ENCODE measurements around the gene GPX2. TPM values are rescaled to one million over a fixed set of nuclear protein-coding genes. Genes with fewer than 3 reads are reported as not detected.
A peak's percentile ranks its signal among the peaks of the same experiment; 100 is the strongest.

Gene GPX2
- total and polyA plus RNA-seq, 10 of the 15 experiments (the other 5 are each of a cell fraction or from before 2014, with no cell fraction given), result not detected

GRCh38 chr14:64929014-64929359 lies 13.6 kb downstream of the GPX2 start:
- intact Hi-C loops (cut with micrococcal nuclease; ENCODE audit: unreplicated experiment), result no loop called here
- CTCF ChIA-PET, result no interaction called here
- Histone ChIP-seq H3K9ac (ENCODE audit: control insufficient read depth, insufficient read depth, low read length) (no peak overlapping the region), H3K27ac (ENCODE audit: control insufficient read depth, insufficient read depth) (peak overlapping the region; percentile 57), H3K4me3 (no peak overlapping the region), H3K27me3 (replicated peaks in 1 of 2; ENCODE audit: control insufficient read depth in 2 of 2, insufficient read depth in 2 of 2, low read length in 1 of 2) (no peaks in the 10 kb centered on the region), H3K4me1 (ENCODE audit: control insufficient read depth, insufficient read depth, low read length) (peaks cover 17% of the 10 kb centered on the region), H4K20me1 (ENCODE audit: control insufficient read depth, insufficient read depth) (no peaks in the 10 kb centered on the region), H3K9me3 (replicated peaks; ENCODE audit: control insufficient read depth, insufficient read depth, low read length) (no peaks in the 10 kb centered on the region), H3K79me2 (ENCODE audit: control insufficient read depth, insufficient read depth, low read length) (no peaks in the 10 kb centered on the region; the same call in 1 of the 2 replicates), H3K36me3 (ENCODE audit: control insufficient read depth in 2 of 2, insufficient read depth in 2 of 2, low read length in 1 of 2) (peaks cover 2 to 33% of the 10 kb centered on the region in 2 experiments; a peak in 3 of 4 replicates), H3K4me2 (ENCODE audit: control insufficient read depth, insufficient read depth) (peak overlapping the region; percentile 40; the same call in 1 of the 2 replicates), H2AFZ (ENCODE audit: control insufficient read depth, low read depth, low read length) (no peak overlapping the region)
- BruUV-seq (replicated peaks), result no TSS peak
- TF ChIP-seq TCF3 (IDR thresholded peaks at IDR 0.05; ENCODE audit: borderline replicate concordance, insufficient read depth, low read depth, low read length) (no peak), RFX5 (IDR thresholded peaks at IDR 0.05; ENCODE audit: low read depth, low read length) (no peak)
- TF ChIP-seq, protein P1, sequence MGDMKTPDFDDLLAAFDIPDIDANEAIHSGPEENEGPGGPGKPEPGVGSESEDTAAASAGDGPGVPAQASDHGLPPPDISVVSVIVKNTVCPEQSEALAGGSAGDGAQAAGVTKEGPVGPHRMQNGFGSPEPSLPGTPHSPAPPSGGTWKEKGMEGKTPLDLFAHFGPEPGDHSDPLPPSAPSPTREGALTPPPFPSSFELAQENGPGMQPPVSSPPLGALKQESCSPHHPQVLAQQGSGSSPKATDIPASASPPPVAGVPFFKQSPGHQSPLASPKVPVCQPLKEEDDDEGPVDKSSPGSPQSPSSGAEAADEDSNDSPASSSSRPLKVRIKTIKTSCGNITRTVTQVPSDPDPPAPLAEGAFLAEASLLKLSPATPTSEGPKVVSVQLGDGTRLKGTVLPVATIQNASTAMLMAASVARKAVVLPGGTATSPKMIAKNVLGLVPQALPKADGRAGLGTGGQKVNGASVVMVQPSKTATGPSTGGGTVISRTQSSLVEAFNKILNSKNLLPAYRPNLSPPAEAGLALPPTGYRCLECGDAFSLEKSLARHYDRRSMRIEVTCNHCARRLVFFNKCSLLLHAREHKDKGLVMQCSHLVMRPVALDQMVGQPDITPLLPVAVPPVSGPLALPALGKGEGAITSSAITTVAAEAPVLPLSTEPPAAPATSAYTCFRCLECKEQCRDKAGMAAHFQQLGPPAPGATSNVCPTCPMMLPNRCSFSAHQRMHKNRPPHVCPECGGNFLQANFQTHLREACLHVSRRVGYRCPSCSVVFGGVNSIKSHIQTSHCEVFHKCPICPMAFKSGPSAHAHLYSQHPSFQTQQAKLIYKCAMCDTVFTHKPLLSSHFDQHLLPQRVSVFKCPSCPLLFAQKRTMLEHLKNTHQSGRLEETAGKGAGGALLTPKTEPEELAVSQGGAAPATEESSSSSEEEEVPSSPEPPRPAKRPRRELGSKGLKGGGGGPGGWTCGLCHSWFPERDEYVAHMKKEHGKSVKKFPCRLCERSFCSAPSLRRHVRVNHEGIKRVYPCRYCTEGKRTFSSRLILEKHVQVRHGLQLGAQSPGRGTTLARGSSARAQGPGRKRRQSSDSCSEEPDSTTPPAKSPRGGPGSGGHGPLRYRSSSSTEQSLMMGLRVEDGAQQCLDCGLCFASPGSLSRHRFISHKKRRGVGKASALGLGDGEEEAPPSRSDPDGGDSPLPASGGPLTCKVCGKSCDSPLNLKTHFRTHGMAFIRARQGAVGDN (IDR thresholded peaks at IDR 0.05), result 0 out of 2 replicates have a peak, but pooled peaks have one; percentile 52
- WGBS (ENCODE audit: insufficient coverage, insufficient replicate concordance, low lambda C conversion rate, missing lambda C conversion rate), result 97% methylated on average over 3 of the region's 3 CpGs
- no peak for FAIRE-seq
- DNase-seq (ENCODE audit: low read depth, low spot score), result no peak
- SMC1A ChIA-PET (ENCODE audit: uncharacterized antibody, unreplicated experiment), result interaction anchor here (3.2 kb wide), 1 partner anchor 13 kb away, joined by 12 read pairs; the partner anchor contains the start of gene CHURC1
- POLR2A ChIA-PET, result interaction anchor here (2.3 kb wide), 1 partner anchor 8 kb away, joined by 5 read pairs; no protein-coding TSS in a partner anchor
- ATAC-seq, result no peak
- in situ Hi-C loops (cut with MboI), result no loop called here
- RAD21 ChIA-PET (ENCODE audit: unreplicated experiment), result interaction anchor here (0.9 kb wide), 1 partner anchor 14 kb away, joined by 3 read pairs; no protein-coding TSS in a partner anchor

Measured in GM12878 (cell line).